IgD-negative memory B cell (primary cell): ENCODE measurements around the gene EOLA1. TPM values are rescaled to one million over a fixed set of nuclear protein-coding genes. Genes with fewer than 3 reads are reported as not detected.
"Not testable (repeated sequence)": the region's sequence is repeated elsewhere in the genome, so short reads cannot be mapped to it uniquely, and the experiment has no call there.

ENCODE experiments used
- H3K27ac Mint-ChIP-seq, 3 donors: one replicate each; pipeline ENCODE4 v1.8.0; 2020 to 2022; ENCODE audit warnings: mild to moderate bottlenecking in 3 of 3, mixed read lengths in 3 of 3, moderate library complexity in 1 of 3
- H3K27me3 Mint-ChIP-seq: one replicate; pipeline ENCODE4 v1.8.0; 2021; ENCODE audit warnings: mixed read lengths
- H3K36me3 Mint-ChIP-seq: one replicate; pipeline ENCODE4 v1.8.0; 2020; ENCODE audit warnings: mild to moderate bottlenecking, mixed read lengths
- H3K4me1 Mint-ChIP-seq, 3 donors: one replicate each; pipeline ENCODE4 v1.8.0; 2020 to 2022; ENCODE audit warnings: mixed read lengths in 3 of 3, mild to moderate bottlenecking in 1 of 3
- H3K4me3 Mint-ChIP-seq, 4 donors: one replicate each; pipeline ENCODE4 v1.8.0; 2020 to 2022; ENCODE audit warnings: mild to moderate bottlenecking in 4 of 4, mixed read lengths in 4 of 4, moderate library complexity in 3 of 4
- H3K9me3 Mint-ChIP-seq, 3 donors: one replicate each; pipeline ENCODE4 v1.8.0; 2020 to 2021; ENCODE audit warnings: mixed read lengths in 3 of 3, mild to moderate bottlenecking in 1 of 3
- polyA plus RNA-seq: library from polyadenylated mRNA; unstranded; fragments of 300-500 nt; fragmentation: Illumina TruSeq; gene quantifications from one replicate; pipeline ENCODE4 v1.2.3, GENCODE V29; 2021

EOLA1 gene
- polyA plus RNA-seq, 1 donor from 2014 or later: 19.0 TPM

DNA sequence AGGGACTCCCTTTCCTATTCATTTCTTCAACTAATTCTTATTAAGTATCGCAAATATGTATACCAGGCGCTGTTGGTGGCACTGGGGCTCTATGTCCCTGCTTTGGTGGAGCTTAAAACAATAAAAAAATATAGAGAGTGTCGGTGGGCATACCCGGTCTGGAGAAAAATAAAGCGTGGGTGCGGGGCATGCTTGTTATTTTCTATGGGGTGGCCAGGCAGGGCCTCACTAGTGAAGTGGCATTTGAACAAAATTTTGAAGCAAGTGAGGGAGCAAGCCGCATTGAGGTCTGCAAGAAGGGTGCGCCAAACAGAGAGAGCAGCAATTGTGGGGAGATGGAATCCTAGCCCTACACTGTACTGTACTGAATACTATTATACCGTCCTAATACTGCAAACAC is 35.1 kb upstream of the EOLA1 start:
- Mint-ChIP-seq H3K4me3 (peak overlapping the region in 2 of 4 donors; percentile 79 to 90), H3K36me3 (no peaks in the 10 kb centered on the region), H3K27me3 (peaks cover 6% of the 10 kb centered on the region), H3K9me3 (peaks cover 0 to 1% (median 0%) of the 10 kb centered on the region in 3 donors), H3K27ac (peak overlapping the region; percentile 92 to 97 (median 97)), H3K4me1 (peaks cover 6 to 9% (median 8%) of the 10 kb centered on the region in 3 donors)

DNA sequence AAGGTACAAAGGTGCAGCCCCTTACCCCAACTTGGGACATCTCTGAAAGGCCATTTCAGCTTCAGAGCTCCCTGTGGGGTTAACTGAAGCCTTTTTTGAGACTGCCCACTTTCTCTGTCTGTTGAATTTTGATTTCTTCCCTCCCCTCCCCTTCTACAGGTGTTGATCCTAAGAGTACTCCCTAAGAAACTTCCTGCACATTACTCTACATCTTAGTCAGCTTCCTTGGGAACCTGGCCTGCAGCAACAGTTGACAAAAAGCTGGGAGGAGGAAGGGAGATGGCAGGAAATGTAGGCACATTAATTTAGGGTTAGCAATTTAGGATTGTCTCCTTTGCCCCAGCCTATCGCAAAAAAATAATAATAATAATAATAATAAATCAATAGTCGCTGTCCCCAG is 34.5 kb upstream of the EOLA1 start:
- no peaks in the 10 kb centered on the region for H3K36me3 Mint-ChIP-seq
- peaks cover 0 to 1% (median 0%) of the 10 kb centered on the region in 3 donors for H3K9me3 Mint-ChIP-seq
- H3K27ac Mint-ChIP-seq: peak overlapping the region in 2 of 3 donors; percentile 92 to 97
- H3K27me3 Mint-ChIP-seq: peaks cover 8% of the 10 kb centered on the region
- peaks cover 3 to 8% (median 6%) of the 10 kb centered on the region in 3 donors for H3K4me1 Mint-ChIP-seq
- no peak overlapping the region for H3K4me3 Mint-ChIP-seq

DNA sequence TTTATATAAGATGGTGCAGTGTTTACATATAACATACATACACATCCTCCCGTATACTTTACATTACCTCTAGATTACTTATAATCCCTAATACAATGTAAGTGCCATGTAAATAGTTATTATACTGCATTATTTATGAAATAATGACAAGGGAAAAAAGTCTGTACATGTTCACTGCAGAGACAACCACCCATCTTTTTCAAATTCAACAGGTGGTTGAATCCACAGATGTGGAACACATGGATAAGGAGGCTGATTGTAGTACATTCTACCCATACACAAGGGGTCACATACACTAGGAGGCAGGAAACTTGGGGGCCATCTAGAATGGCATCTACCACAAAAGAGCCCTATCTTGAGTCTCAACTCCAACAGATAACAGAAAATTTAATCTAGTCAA is 32.3 kb upstream of the EOLA1 start:
- H3K4me1 Mint-ChIP-seq: peaks cover 3 to 8% (median 3%) of the 10 kb centered on the region in 3 donors
- H3K9me3 Mint-ChIP-seq: peaks cover 0 to 1% (median 0%) of the 10 kb centered on the region in 3 donors
- H3K27me3 Mint-ChIP-seq: peaks cover 8% of the 10 kb centered on the region
- H3K27ac Mint-ChIP-seq: no peak overlapping the region
- H3K36me3 Mint-ChIP-seq: no peaks in the 10 kb centered on the region
- no peak overlapping the region for H3K4me3 Mint-ChIP-seq

DNA sequence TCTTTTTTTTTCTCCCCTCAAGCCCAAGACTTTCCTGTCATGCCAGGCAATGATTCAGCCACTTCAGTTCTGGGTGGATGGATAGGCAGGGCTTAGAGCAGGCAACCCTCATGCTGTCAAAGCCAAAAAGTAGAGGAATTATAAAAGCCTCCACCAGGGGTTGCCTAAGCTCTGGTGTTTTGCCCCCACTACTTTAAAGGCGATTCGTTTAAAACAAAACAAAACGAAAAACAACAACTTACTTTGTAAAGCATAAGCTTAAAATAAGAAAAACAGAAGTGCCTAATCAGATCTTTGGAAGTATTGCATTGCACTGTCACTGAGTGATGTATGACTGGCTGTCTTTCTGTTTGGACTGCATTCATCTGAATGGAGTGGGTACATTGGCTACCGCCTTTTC is 30.4 kb upstream of the EOLA1 start:
- Mint-ChIP-seq H3K27ac (peak overlapping the region in 1 of 3 donors; percentile 84), H3K9me3 (no peaks in the 10 kb centered on the region), H3K36me3 (no peaks in the 10 kb centered on the region), H3K4me3 (peak overlapping the region in 1 of 4 donors; percentile 6), H3K4me1 (peaks cover 2 to 6% (median 3%) of the 10 kb centered on the region in 3 donors), H3K27me3 (peaks cover 8% of the 10 kb centered on the region)

DNA sequence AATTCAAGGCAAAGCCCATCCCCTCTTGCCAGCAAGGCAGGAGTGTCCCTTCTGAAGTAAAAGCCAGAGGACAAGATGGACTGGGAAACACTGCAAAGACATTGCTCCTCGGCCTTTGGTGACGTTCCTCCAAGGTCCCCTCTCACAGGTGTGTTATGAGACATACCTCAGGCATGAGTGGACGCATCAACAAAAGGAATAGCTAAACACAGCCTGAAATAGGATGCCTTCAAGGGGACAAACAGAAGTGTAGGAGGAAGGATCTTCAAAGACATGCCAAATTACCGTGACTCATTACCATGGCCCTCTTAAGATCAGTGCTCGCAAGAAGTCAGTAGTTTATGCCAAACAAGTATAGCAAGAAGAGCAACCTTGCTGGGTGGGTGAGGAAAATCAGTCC is 29.7 kb upstream of the EOLA1 start:
- no peak overlapping the region for H3K27ac Mint-ChIP-seq
- no peaks in the 10 kb centered on the region for H3K9me3 Mint-ChIP-seq
- H3K27me3 Mint-ChIP-seq: peaks cover 8% of the 10 kb centered on the region
- no peak overlapping the region for H3K4me3 Mint-ChIP-seq
- peaks cover 0 to 1% (median 0%) of the 10 kb centered on the region in 3 donors for H3K4me1 Mint-ChIP-seq
- no peaks in the 10 kb centered on the region for H3K36me3 Mint-ChIP-seq

DNA sequence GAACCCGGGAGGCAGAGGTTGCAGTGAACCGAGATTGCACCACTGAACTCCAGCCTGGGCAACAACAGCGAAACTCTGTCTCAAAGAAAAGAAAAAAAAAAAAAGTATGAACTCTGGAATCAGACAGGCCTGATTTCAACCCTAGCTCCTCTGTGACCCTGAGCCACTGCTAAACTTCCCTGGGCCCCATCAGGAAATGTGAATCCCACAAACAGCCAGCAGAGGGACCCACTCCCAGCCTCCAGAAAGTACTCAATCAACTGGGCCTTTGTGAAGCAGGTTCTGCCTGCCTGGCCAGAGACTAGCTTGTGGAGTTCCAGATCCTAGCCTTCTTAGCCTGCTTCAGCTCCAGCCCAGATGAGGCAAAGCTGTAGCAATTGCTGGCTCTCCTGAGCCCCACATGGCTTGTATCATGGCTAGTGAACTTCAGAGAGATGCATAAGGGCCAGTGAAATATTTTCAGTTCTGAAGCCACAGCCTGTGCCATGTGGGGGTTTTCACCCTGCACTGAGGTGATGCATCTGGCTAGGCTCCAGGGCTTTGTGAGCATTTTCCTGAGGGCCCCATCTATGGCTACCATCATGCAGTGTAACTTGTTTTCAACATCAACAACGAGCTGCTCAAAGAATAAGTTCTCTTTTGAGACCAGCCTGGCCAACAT is 28.5 kb upstream of the EOLA1 start:
- Mint-ChIP-seq H3K27ac (no peak overlapping the region), H3K36me3 (no peaks in the 10 kb centered on the region), H3K27me3 (peaks cover 8% of the 10 kb centered on the region), H3K4me1 (peaks cover 0 to 3% (median 0%) of the 10 kb centered on the region in 3 donors), H3K4me3 (no peak overlapping the region), H3K9me3 (peaks cover 0 to 2% (median 0%) of the 10 kb centered on the region in 3 donors)

DNA sequence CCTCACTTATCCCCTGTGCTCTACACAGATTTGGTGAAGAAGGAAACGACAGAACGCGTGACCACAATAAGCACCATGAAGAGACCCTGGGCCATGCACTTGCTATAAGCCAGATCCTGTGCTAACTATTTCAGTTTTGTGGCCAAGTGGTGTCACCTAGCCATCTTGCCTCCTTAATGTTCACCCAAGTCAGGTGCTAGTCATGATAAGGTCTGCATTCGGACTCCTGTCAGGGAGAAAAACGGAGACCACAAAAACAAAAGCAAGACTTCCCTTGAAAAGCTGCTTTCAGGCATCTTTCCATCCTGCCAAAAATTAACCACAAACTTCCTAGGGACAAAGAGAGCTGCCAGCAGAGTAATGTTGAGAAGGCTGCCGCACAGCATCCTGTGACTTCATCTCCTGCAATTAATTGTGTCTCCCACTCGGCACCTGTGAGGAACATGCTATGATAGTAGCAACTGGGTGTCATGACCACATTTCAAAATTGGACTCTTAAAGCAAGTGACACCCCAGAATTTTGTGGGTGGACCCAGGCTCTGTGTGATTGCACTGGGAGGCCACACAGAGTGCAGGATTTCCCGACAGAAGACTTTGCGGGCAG is 26.9 kb upstream of the EOLA1 start:
- Mint-ChIP-seq H3K27me3 (peaks cover 8% of the 10 kb centered on the region), H3K36me3 (no peaks in the 10 kb centered on the region), H3K4me3 (no peak overlapping the region), H3K9me3 (peaks cover 0 to 2% (median 0%) of the 10 kb centered on the region in 3 donors), H3K4me1 (peaks cover 0 to 3% (median 0%) of the 10 kb centered on the region in 3 donors), H3K27ac (peak overlapping the region in 1 of 3 donors; percentile 50)

DNA sequence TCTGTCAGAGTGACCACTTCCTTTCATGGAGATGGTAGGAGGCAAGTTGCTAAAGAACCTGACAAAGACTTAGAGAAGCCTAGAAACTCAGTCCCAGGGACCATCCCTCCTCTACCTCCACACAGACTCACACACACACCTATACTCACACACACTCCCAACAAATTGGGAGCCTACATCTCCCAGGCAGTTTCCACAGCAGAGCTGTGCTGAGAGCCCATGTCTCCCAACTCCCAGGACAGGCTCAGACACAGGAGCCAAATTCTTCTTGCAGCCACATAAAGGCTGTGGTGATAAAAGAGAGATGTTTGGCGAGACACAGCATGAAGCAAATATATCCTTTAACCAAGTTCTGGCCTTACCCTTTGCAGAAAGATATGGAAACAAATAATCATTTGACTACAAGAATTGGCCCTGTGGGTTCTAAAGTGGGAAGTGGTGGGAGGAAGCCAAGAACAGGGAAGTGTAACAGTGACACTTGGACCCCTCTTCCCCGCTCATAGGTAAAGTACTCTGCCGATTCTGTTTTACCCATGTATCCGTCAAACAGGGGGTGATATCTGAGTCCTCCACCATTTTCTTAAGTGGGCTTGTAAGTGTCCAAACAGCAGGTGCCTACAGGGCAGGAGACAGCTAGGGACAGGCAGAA is 24.7 kb upstream of the EOLA1 start:
- Mint-ChIP-seq H3K27me3 (no peaks in the 10 kb centered on the region), H3K36me3 (no peaks in the 10 kb centered on the region), H3K4me3 (no peak overlapping the region), H3K9me3 (peaks cover 0 to 2% (median 0%) of the 10 kb centered on the region in 3 donors), H3K27ac (no peak overlapping the region), H3K4me1 (peaks cover 0 to 3% (median 0%) of the 10 kb centered on the region in 3 donors)

DNA sequence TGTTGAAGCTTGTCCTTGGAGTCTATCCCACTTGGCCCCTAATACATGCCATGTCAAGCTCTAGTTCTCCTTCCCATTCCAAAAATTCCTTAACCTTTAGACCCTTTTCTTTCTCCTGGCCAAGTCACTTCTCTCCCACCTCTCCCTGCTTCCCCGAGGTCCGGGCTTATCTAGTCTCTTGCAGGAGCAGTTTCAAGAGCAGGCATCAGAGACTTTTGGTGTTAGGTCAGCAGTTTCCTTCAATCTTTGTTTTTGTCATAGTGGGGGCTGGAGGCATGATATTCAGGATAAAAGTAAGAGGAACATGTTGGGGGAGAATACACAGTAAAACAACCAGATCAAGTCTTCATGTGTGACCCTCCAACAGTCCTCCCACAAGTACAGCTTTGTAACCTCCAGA is 24.2 kb upstream of the EOLA1 start:
- no peaks in the 10 kb centered on the region for H3K27me3 Mint-ChIP-seq
- no peak overlapping the region for H3K4me3 Mint-ChIP-seq
- no peaks in the 10 kb centered on the region for H3K36me3 Mint-ChIP-seq
- peaks cover 0 to 3% (median 0%) of the 10 kb centered on the region in 3 donors for H3K4me1 Mint-ChIP-seq
- peaks cover 0 to 2% (median 0%) of the 10 kb centered on the region in 3 donors for H3K9me3 Mint-ChIP-seq
- H3K27ac Mint-ChIP-seq: no peak overlapping the region

DNA sequence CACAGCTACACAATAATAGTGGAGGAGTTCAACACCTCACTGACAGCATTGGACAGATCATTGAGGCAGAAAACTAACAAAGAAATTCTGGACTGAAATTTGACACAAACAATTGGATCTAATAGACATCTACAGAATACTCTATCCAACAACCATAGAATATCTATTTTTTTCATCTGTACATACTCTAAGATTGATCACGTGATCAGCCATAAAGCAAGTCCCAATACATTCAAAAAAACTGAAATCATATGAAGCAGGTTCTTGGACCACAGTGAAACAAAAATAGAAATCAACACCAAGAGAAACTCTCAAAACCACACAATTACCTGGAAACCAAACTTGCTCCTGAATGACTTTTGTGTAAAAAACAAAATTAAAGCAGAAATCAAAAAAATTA is 23.5 kb upstream of the EOLA1 start:
- H3K4me1 Mint-ChIP-seq: peaks cover 0 to 3% (median 0%) of the 10 kb centered on the region in 3 donors
- H3K36me3 Mint-ChIP-seq: no peaks in the 10 kb centered on the region
- no peak overlapping the region for H3K4me3 Mint-ChIP-seq
- H3K27ac Mint-ChIP-seq: no peak overlapping the region
- peaks cover 0 to 2% (median 0%) of the 10 kb centered on the region in 3 donors for H3K9me3 Mint-ChIP-seq
- no peaks in the 10 kb centered on the region for H3K27me3 Mint-ChIP-seq

DNA sequence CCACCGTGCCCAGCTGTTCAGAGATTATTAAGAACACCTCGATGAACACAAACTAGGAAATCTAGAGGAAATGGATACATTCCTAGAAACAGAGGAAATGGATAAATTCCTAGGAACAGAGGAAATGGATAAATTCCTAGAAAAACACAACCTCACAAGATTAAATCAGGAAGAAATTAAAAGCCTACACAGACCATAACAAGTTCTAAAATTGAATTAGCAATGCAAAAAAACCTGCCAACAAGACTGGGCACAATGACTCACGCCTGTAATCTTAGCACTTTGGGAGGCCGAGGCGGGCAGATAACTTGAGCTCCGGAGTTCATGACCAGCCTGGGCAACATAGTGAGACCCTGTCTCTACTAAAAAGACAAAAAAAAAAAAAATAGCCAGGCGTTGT is 22.6 kb upstream of the EOLA1 start:
- Mint-ChIP-seq H3K27ac (no peak overlapping the region), H3K9me3 (peaks cover 0 to 2% (median 0%) of the 10 kb centered on the region in 3 donors), H3K36me3 (no peaks in the 10 kb centered on the region), H3K27me3 (no peaks in the 10 kb centered on the region), H3K4me1 (peaks cover 0 to 3% (median 0%) of the 10 kb centered on the region in 3 donors), H3K4me3 (no peak overlapping the region)

DNA sequence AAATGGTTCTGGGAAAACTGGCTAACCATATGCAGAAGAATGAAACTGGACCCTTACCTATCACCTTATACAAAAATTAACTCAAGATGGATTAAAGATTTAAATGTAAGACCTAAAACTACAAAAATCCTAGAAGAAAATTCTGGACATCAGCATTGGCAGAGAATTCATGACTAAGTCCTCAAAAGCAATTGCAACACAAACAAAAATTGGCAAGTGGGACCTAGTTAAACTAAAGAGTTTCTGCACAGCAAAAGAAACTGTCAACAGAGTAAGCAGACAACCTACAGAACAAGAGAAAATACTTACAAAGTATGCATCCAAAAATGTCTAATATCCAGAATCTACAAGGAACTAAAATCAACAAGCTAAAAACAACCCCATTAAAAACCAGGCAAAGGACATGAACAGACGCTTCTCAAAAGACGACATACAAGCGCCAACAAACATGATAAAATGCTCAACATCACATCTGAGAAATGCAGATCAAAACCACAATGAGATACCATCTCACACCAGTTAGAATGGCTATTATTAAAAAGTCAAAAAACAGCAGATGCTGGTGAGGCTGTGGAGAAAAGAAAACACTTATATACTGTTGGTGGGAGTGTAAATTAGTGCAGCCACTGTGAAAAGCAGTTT is 20.1 kb upstream of the EOLA1 start:
- H3K27ac Mint-ChIP-seq, H3K9me3 Mint-ChIP-seq, H3K27me3 Mint-ChIP-seq, H3K4me3 Mint-ChIP-seq, H3K36me3 Mint-ChIP-seq, H3K4me1 Mint-ChIP-seq: not testable (repeated sequence)

DNA sequence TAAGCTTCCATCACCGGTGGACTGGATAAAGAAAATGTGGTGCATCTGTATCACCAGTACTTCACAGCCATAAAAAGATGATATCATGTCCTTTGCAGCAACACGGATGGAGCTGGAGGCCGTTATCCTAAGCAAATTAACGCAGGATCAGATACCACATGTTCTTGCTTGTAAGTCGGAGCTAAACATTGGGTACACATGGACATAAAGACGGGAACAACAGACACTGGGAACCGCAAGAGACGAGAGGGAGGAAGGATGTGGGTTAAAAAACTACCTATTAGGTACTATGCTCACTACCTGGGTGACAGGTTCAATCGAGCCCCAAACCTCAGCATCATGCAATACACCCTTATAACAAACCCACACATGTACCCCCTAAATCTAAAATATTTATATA is 19.4 kb upstream of the EOLA1 start:
- Mint-ChIP-seq H3K27me3 (no peaks in the 10 kb centered on the region), H3K27ac (peak overlapping the region in 1 of 3 donors; percentile 34), H3K4me3 (no peak overlapping the region), H3K36me3 (no peaks in the 10 kb centered on the region), H3K4me1 (peaks cover 0 to 2% (median 0%) of the 10 kb centered on the region in 3 donors), H3K9me3 (peaks cover 0 to 2% (median 0%) of the 10 kb centered on the region in 3 donors)

DNA sequence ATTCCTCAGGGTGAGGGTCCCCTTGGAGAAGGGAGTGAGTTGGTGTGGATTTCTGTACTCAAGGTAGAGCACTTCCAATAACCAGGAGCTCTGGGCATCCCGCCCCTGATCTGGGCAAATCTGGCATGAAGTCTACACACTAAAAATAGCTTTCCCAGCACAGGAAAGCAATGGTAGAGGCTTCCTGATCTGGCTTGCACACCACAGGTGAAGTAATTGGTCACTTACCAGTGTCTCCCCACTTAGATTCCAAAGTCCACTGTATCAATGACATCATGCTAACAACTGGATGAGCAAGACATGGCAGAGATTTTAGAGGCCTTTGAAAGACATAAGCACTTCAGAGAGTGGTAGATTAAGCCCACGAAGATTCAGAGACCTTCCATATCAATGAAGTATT is 17.9 kb upstream of the EOLA1 start:
- Mint-ChIP-seq H3K27me3 (no peaks in the 10 kb centered on the region), H3K27ac (peak overlapping the region in 2 of 3 donors; percentile 12 to 33), H3K4me1 (peaks cover 0 to 5% (median 4%) of the 10 kb centered on the region in 3 donors), H3K9me3 (no peaks in the 10 kb centered on the region), H3K4me3 (no peak overlapping the region), H3K36me3 (no peaks in the 10 kb centered on the region)

DNA sequence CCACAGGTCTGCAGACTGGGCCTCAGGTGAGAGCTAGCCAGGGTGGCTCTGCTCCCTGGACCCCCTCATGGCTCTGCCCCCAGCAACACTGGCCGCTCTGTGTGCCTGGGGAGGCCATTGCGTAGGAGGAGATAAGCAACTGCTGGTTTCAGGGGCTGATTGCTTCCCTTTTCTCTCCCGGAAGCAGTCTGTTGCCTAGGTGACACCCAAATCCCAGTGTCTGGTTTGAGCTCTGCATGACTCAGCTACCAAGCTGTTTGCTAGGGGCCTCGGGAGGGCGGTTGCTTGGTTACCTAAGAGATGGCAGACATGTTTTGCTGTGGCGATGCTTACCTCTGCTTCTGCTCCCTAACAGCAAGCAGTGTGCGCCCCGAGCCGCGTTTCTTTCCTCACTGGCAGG is 15.4 kb upstream of the EOLA1 start:
- peak overlapping the region in 2 of 4 donors; percentile 32 to 58 for H3K4me3 Mint-ChIP-seq
- not testable (repeated sequence) for H3K36me3 Mint-ChIP-seq, H3K9me3 Mint-ChIP-seq, H3K4me1 Mint-ChIP-seq, H3K27me3 Mint-ChIP-seq
- H3K27ac Mint-ChIP-seq: peak overlapping the region; percentile 81 to 93 (median 93)
